Measurements from ENCODE around the gene MUC6. TPM values are rescaled to one million over a fixed set of nuclear protein-coding genes. Genes with fewer than 3 reads are reported as not detected.

MUC6 gene
- 0.08 TPM in 1 of 2 replicates, not detected in the other for total RNA-seq (2014; rRNA removed; shearing (Covaris generic))

GRCh38 chr11:1036303-1036923 is at the start of gene MUC6:
Gene MUC6, minus strand, starts transcription at chr11:1036718. Its CDS starts 63 bp downstream, at chr11:1036655.

GRCh38 chr11:1074244-1075221 is 38.0 kb upstream of the MUC6 start, which contains the start of gene MUC2:
Gene MUC2, plus strand, starts transcription at chr11:1074874.

Other genes starting within 250 kb of the MUC6 start
- 2.1 and 3.8 TPM in 2 replicates for gene CEND1, start 246.6 kb downstream of the MUC6 start, total RNA-seq (2014; rRNA removed; shearing (Covaris generic))
- 39.2 and 39.5 TPM in 2 replicates for gene SLC25A22, start 238.4 kb downstream of the MUC6 start, total RNA-seq (2014; rRNA removed; shearing (Covaris generic))
- gene PIDD1, start 231.5 kb downstream of the MUC6 start, total RNA-seq (2014; rRNA removed; shearing (Covaris generic)): 10.0 and 11.3 TPM in 2 replicates
- gene RPLP2, start 226.8 kb downstream of the MUC6 start, total RNA-seq (2014; rRNA removed; shearing (Covaris generic)): 1,005 and 1,072 TPM in 2 replicates
- 42.8 and 50.9 TPM in 2 replicates for gene PNPLA2, start 217.8 kb downstream of the MUC6 start, total RNA-seq (2014; rRNA removed; shearing (Covaris generic))
- gene CRACR2B, start 208.8 kb downstream of the MUC6 start, total RNA-seq (2014; rRNA removed; shearing (Covaris generic)): 0.04 and 0.11 TPM in 2 replicates
- gene CD151, start 203.8 kb downstream of the MUC6 start, total RNA-seq (2014; rRNA removed; shearing (Covaris generic)): 225 and 229 TPM in 2 replicates
- gene POLR2L, start 194.2 kb downstream of the MUC6 start, total RNA-seq (2014; rRNA removed; shearing (Covaris generic)): 380 and 388 TPM in 2 replicates
- gene TSPAN4, start 193.9 kb downstream of the MUC6 start, total RNA-seq (2014; rRNA removed; shearing (Covaris generic)): 130 and 143 TPM in 2 replicates
- gene CHID1, start 125.9 kb downstream of the MUC6 start, total RNA-seq (2014; rRNA removed; shearing (Covaris generic)): 29.1 and 33.9 TPM in 2 replicates
- gene AP2A2, start 110.8 kb downstream of the MUC6 start, total RNA-seq (2014; rRNA removed; shearing (Covaris generic)): 15.7 and 17.7 TPM in 2 replicates
- 0.03 and 0.04 TPM in 2 replicates for gene MUC2, start 38.2 kb upstream of the MUC6 start, total RNA-seq (2014; rRNA removed; shearing (Covaris generic))
- under 0.01 and 0.08 TPM in 2 replicates for gene MUC5AC, start 121.2 kb upstream of the MUC6 start, total RNA-seq (2014; rRNA removed; shearing (Covaris generic))
- 7.2 and 8.6 TPM in 2 replicates for gene MUC5B, start 186.3 kb upstream of the MUC6 start, total RNA-seq (2014; rRNA removed; shearing (Covaris generic))

Measured in A375 (cell line).